SK-N-SH (cell line): ENCODE measurements around the gene WBP2NL. TPM values are rescaled to one million over a fixed set of nuclear protein-coding genes. Genes with fewer than 3 reads are reported as not detected.

Source experiments
- CTCF ChIA-PET: fragments of 300-600, 350-600 bp; formaldehyde crosslinking; extraction: SDS; loops from one replicate; lab custom pipeline; 2021; lab: Yijun Ruan, JAX
- POLR2A ChIA-PET: fragments of 350-600 bp; sonication (Branson Sonifier 250); formaldehyde crosslinking; extraction: SDS; loops from one replicate; lab custom pipeline; 2020; ENCODE audit warnings: antibody characterized with exemption, inconsistent platforms; lab: Yijun Ruan, JAX
- DNase-seq: peaks from one replicate; pipeline ENCODE4 v3.0.0; 2012
- H2AFZ ChIP-seq: fragments of 200-600 bp; sonication (generic); 2 replicates; pipeline ENCODE4 v1.8.1; 2016; ENCODE audit warnings: antibody characterized with exemption, mild to moderate bottlenecking, low read depth
- H3F3A ChIP-seq: fragments of 200-600 bp; sonication (generic); replicated peaks from 2 replicates; pipeline ENCODE3; 2016; ENCODE audit warnings: antibody characterized with exemption, mild to moderate bottlenecking; ENCODE audit not compliant: insufficient read depth
- H3K27ac ChIP-seq, 2 experiments: fragments of 200-500 bp in 1 of 2; fragments of 200-600 bp in 1 of 2; sonication (Bioruptor generic) in 1 of 2; sonication (generic), shearing (Covaris generic) in 1 of 2; 2 replicates each; pipeline versions ENCODE4 v1.5.1 to v1.6.1; 2014 to 2016; ENCODE audit warnings: low read depth in 2 of 2, inconsistent platforms in 1 of 2, low read length in 1 of 2, mild to moderate bottlenecking in 1 of 2, mixed read lengths in 1 of 2
- H3K27me3 ChIP-seq: fragments of 200-600 bp; sonication (generic), shearing (Covaris generic); 2 replicates; pipeline ENCODE4 v1.6.1; 2016; ENCODE audit warnings: mixed run types; ENCODE audit not compliant: insufficient read depth
- H3K36me3 ChIP-seq, 2 experiments: fragments of 200-500 bp in 1 of 2; fragments of 200-600 bp in 1 of 2; sonication (Bioruptor generic) in 1 of 2; sonication (generic) in 1 of 2; replicated peaks in 1 of 2; 2 replicates each; pipeline versions ENCODE3 to v1.5.1; 2014 to 2016; ENCODE audit warnings: low read length in 1 of 2, mild to moderate bottlenecking in 1 of 2; ENCODE audit not compliant: insufficient read depth in 2 of 2, control insufficient read depth in 1 of 2
- H3K4me1 ChIP-seq, 2 experiments: fragments of 200-500 bp in 1 of 2; fragments of 200-600 bp in 1 of 2; sonication (Bioruptor generic) in 1 of 2; sonication (generic), shearing (Covaris generic) in 1 of 2; 2 replicates each; pipeline versions ENCODE4 v1.5.1 to v1.6.1; 2014 to 2016; ENCODE audit warnings: low read depth in 1 of 2, low read length in 1 of 2, mixed run types in 1 of 2; ENCODE audit not compliant: insufficient read depth in 2 of 2, control insufficient read depth in 1 of 2
- H3K4me2 ChIP-seq: fragments of 200-600 bp; sonication (generic), shearing (Covaris generic); 2 replicates; pipeline ENCODE4 v1.6.1; 2017; ENCODE audit warnings: mixed run types
- H3K4me3 ChIP-seq, 2 experiments: fragments of 200-500 bp in 1 of 2; fragments of 200-600 bp in 1 of 2; sonication (Bioruptor generic) in 1 of 2; sonication (generic), shearing (Covaris generic) in 1 of 2; 2 replicates each; pipeline versions ENCODE4 v1.5.1 to v1.8.1; 2014 to 2016; ENCODE audit warnings: low read depth in 2 of 2, inconsistent platforms in 1 of 2, low read length in 1 of 2, mild to moderate bottlenecking in 1 of 2, mixed read lengths in 1 of 2, moderate library complexity in 1 of 2
- H3K79me2 ChIP-seq: fragments of 200-600 bp; sonication (generic); 2 replicates; pipeline ENCODE4 v1.8.1; 2017; ENCODE audit warnings: mild to moderate bottlenecking; ENCODE audit not compliant: insufficient read depth
- H3K9ac ChIP-seq: fragments of 200-600 bp; sonication (generic); 2 replicates; pipeline ENCODE4 v1.6.1; 2017; ENCODE audit warnings: mixed run types
- H3K9me2 ChIP-seq: fragments of 200-600 bp; sonication (generic); 2 replicates; pipeline ENCODE4 v1.6.1; 2017; ENCODE audit warnings: mixed run types
- H3K9me3 ChIP-seq: fragments of 200-600 bp; sonication (generic); 2 replicates; pipeline ENCODE4 v1.6.1; 2017; ENCODE audit warnings: mixed run types, mild to moderate bottlenecking, moderate library complexity
- H4K20me1 ChIP-seq: fragments of 200-600 bp; sonication (generic); 2 replicates; pipeline ENCODE4 v1.6.1; 2017; ENCODE audit warnings: mild to moderate bottlenecking, mixed run types; ENCODE audit not compliant: insufficient read depth
- CHD2 ChIP-seq: fragments of 150-350 bp; IDR thresholded peaks from 2 replicates; pipeline ENCODE4 v1.6.1; 2018; ENCODE audit warnings: low read length; ENCODE audit not compliant: partially characterized antibody
- CTCF ChIP-seq: fragments of 200-600 bp; sonication (generic); IDR thresholded peaks from 2 replicates; pipeline ENCODE4 v1.6.1; 2017; ENCODE audit warnings: antibody characterized with exemption, mild to moderate bottlenecking, moderate library complexity
- ELF1 ChIP-seq: IDR thresholded peaks from 2 replicates; pipeline ENCODE4 v1.4.0; 2012
- EZH2phosphoT487 ChIP-seq: fragments of 200-600 bp; sonication (generic); IDR thresholded peaks from 2 replicates; pipeline ENCODE4 v1.6.1; 2017; ENCODE audit warnings: low read depth, mixed run types, mild to moderate bottlenecking, antibody characterized with exemption, moderate library complexity, borderline replicate concordance
- FOXJ3 ChIP-seq: sonication (generic); formaldehyde crosslinking; IDR thresholded peaks from 2 replicates; pipeline ENCODE4 v1.5.1; 2020; ENCODE audit warnings: mild to moderate bottlenecking, missing genetic modification reagents
- FOXM1 ChIP-seq: IDR thresholded peaks from 2 replicates; pipeline ENCODE4 v1.4.0; 2012; ENCODE audit warnings: low read depth, mild to moderate bottlenecking
- GABPA ChIP-seq: IDR thresholded peaks from 2 replicates; pipeline ENCODE4 v1.4.0; 2012; ENCODE audit warnings: low read depth, mild to moderate bottlenecking
- MAX ChIP-seq: IDR thresholded peaks from 2 replicates; pipeline ENCODE4 v1.4.0; 2012; ENCODE audit warnings: low read depth
- MEF2A ChIP-seq: IDR thresholded peaks from 2 replicates; pipeline ENCODE4 v1.4.0; 2012; ENCODE audit warnings: low read depth, borderline replicate concordance
- MXI1 ChIP-seq: IDR thresholded peaks from 2 replicates; pipeline ENCODE4 v1.6.1; 2012; ENCODE audit warnings: mild to moderate bottlenecking, low read depth, low read length, improper control_type of control experiment
- NFIC ChIP-seq: IDR thresholded peaks from 2 replicates; pipeline ENCODE4 v1.4.0; 2012; ENCODE audit warnings: borderline replicate concordance
- NRF1 ChIP-seq: IDR thresholded peaks from 2 replicates; pipeline ENCODE4 v1.6.1; 2012; ENCODE audit warnings: low read depth, mild to moderate bottlenecking, low read length
- POLR2AphosphoS5 ChIP-seq: IDR thresholded peaks from 2 replicates; pipeline ENCODE4 v1.6.1; 2012; ENCODE audit warnings: low read depth, low read length
- RAD21 ChIP-seq: IDR thresholded peaks from 2 replicates; pipeline ENCODE4 v1.6.1; 2012; ENCODE audit warnings: mild to moderate bottlenecking, low read length
- RCOR1 ChIP-seq: fragments of 150-350 bp; IDR thresholded peaks from 2 replicates; pipeline ENCODE4 v1.6.1; 2017; ENCODE audit warnings: antibody characterized with exemption, low read length
- REST ChIP-seq: IDR thresholded peaks from 2 replicates; pipeline ENCODE4 v1.6.1; 2012; ENCODE audit warnings: mild to moderate bottlenecking, low read depth, low read length, moderate library complexity
- RFX5 ChIP-seq: IDR thresholded peaks from 2 replicates; pipeline ENCODE4 v1.6.1; 2012; ENCODE audit warnings: mild to moderate bottlenecking, improper control_type of control experiment, low read length
- SIN3A ChIP-seq: IDR thresholded peaks from 2 replicates; pipeline ENCODE4 v1.6.1; 2012; ENCODE audit warnings: low read depth, mild to moderate bottlenecking, low read length, moderate library complexity, borderline replicate concordance
- SMC3 ChIP-seq: IDR thresholded peaks from 2 replicates; pipeline ENCODE4 v1.6.1; 2012; ENCODE audit warnings: low read depth, low read length, improper control_type of control experiment
- TCF12 ChIP-seq: IDR thresholded peaks from 2 replicates; pipeline ENCODE4 v1.4.0; 2012
- TEAD4 ChIP-seq: IDR thresholded peaks from 2 replicates; pipeline ENCODE4 v1.4.0; 2012; ENCODE audit warnings: mild to moderate bottlenecking, borderline replicate concordance; ENCODE audit not compliant: insufficient read depth
- USF2 ChIP-seq: fragments of 150-350 bp; IDR thresholded peaks from 2 replicates; pipeline ENCODE4 v1.6.1; 2017; ENCODE audit warnings: antibody characterized with exemption, low read length, low read depth, borderline replicate concordance
- YY1 ChIP-seq: IDR thresholded peaks from 2 replicates; pipeline ENCODE4 v1.4.0; 2012; ENCODE audit warnings: low read depth, mild to moderate bottlenecking
- WGBS: methylation state at CpG from one replicate; pipeline ENCODE4 v1.1.6; 2017; ENCODE audit warnings: low lambda C conversion rate; 5-methylcytosine and 5-hydroxymethylcytosine counted together
- polyA plus RNA-seq, 3 experiments: library from polyadenylated mRNA; depleted of rRNA; stranded (reverse); fragments of >200 nt; gene quantifications; 2 replicates each; pipeline ENCODE4 v1.2.3, GENCODE V29; 2012

Gene WBP2NL
- polyA plus RNA-seq, 1 of the 3 experiments (the other 2 are of a cell fraction) = 0.07 TPM

- H3K4me1 ChIP-seq = peaks cover 0 to 19% of the 10 kb centered on the region in 2 experiments; a peak in 1 of 4 replicates
- no CpG with 5 or more reads among the region's 11 CpGs for WGBS
- no peaks in the 10 kb centered on the region for H3K9me3 ChIP-seq
- no peaks in the 10 kb centered on the region for H4K20me1 ChIP-seq
- no peaks in the 10 kb centered on the region for H3K36me3 ChIP-seq
- no peak overlapping the region for H3K27ac ChIP-seq
- no peak overlapping the region for H3K4me3 ChIP-seq
- no peaks in the 10 kb centered on the region for H3K9me2 ChIP-seq
- no peak overlapping the region for H3K4me2 ChIP-seq
- H2AFZ ChIP-seq = no peak overlapping the region
- POLR2A ChIA-PET = no interaction called here
- DNase-seq = no peak
- H3K9ac ChIP-seq = no peak overlapping the region
- no peaks in the 10 kb centered on the region for H3K79me2 ChIP-seq
- H3K27me3 ChIP-seq = no peaks in the 10 kb centered on the region
- TF ChIP-seq POLR2AphosphoS5 (no peak), NRF1 (no peak), SIN3A (no peak), MEF2A (no peak), EZH2phosphoT487 (no peak), FOXM1 (no peak), NFIC (no peak), GABPA (no peak), REST (no peak), USF2 (no peak), RAD21 (no peak)
- no peaks in the 10 kb centered on the region for H3F3A ChIP-seq
- CTCF ChIA-PET = no interaction called here
Measured at GRCh38 chr22:41971431-41971830, 27.2 kb upstream of the WBP2NL start.

- H3K9me2 ChIP-seq = no peaks in the 10 kb centered on the region
- no peaks in the 10 kb centered on the region for H4K20me1 ChIP-seq
- no peaks in the 10 kb centered on the region for H3K27me3 ChIP-seq
- H3K4me3 ChIP-seq = no peak overlapping the region
- peaks cover 0 to 12% of the 10 kb centered on the region in 2 experiments; a peak in 1 of 4 replicates for H3K4me1 ChIP-seq
- H3K36me3 ChIP-seq = no peaks in the 10 kb centered on the region
- 70% methylated on average over 10 of the region's 10 CpGs for WGBS
- CTCF ChIA-PET = no interaction called here
- no peak for DNase-seq
- no peak for TF ChIP-seq SIN3A
- TF ChIP-seq RFX5 = no peak
- TF ChIP-seq MAX = no peak
- no peak for TF ChIP-seq TCF12
- no peak for TF ChIP-seq FOXJ3
- TF ChIP-seq SMC3 = no peak
- no peak for TF ChIP-seq YY1
- TF ChIP-seq CHD2 = no peak
- TF ChIP-seq RAD21 = no peak
- TF ChIP-seq ELF1 = no peak
- no peak for TF ChIP-seq CTCF
- no peak for TF ChIP-seq RCOR1
- TF ChIP-seq TEAD4 = no peak
- TF ChIP-seq MXI1 = no peak
- TF ChIP-seq, all 33 proteins: peak for 0
- Histone ChIP-seq H3K4me2 (no peak overlapping the region), H3K79me2 (no peaks in the 10 kb centered on the region), H3K27ac (no peak overlapping the region), H3K9me3 (no peaks in the 10 kb centered on the region), H2AFZ (no peak overlapping the region), H3F3A (no peaks in the 10 kb centered on the region), H3K9ac (no peak overlapping the region)
- POLR2A ChIA-PET = no interaction called here
Measured at GRCh38 chr22:41974691-41975290, 23.8 kb upstream of the WBP2NL start.
